HK-2 (cell line): ENCODE measurements around the gene NCDN.

Source experiments
- DNase-seq: peaks from one replicate; pipeline ENCODE4 v3.0.0-alpha.2; 2018; ENCODE audit not compliant: unreplicated experiment

The NCDN gene

GRCh38 chr1:35589516-35590427 lies 32.2 kb downstream of the NCDN start:
- no peak for DNase-seq

- DNase-seq: no peak
Observed at GRCh38 chr1:35590476-35591040, 33.0 kb downstream of the NCDN start.

GRCh38 chr1:35591211-35591610 lies 33.6 kb downstream of the NCDN start:
- no peak for DNase-seq

- DNase-seq: no peak
Observed at GRCh38 chr1:35592991-35593769, 35.6 kb downstream of the NCDN start.

GRCh38 chr1:35594005-35594760 lies 36.6 kb downstream of the NCDN start:
- no peak for DNase-seq

GRCh38 chr1:35595684-35596083 lies 38.1 kb downstream of the NCDN start:
- no peak for DNase-seq

- no peak for DNase-seq
Observed at GRCh38 chr1:35597870-35598269, 40.3 kb downstream of the NCDN start.

- DNase-seq: no peak
Observed at GRCh38 chr1:35598895-35599294, 41.3 kb downstream of the NCDN start.

- no peak for DNase-seq
Observed at GRCh38 chr1:35599411-35599810, 41.8 kb downstream of the NCDN start.

GRCh38 chr1:35600593-35600992 lies 43.0 kb downstream of the NCDN start:
- no peak for DNase-seq

GRCh38 chr1:35603468-35603867 lies 45.9 kb downstream of the NCDN start:
- DNase-seq: no peak

- no peak for DNase-seq
Observed at GRCh38 chr1:35603941-35604340, 46.3 kb downstream of the NCDN start.

GRCh38 chr1:35605071-35605866 lies 47.7 kb downstream of the NCDN start:
- DNase-seq: no peak

GRCh38 chr1:35605867-35606182 lies 48.2 kb downstream of the NCDN start:
- DNase-seq: no peak

GRCh38 chr1:35611655-35612054 lies 54.1 kb downstream of the NCDN start:
- no peak for DNase-seq

GRCh38 chr1:35615440-35615839 lies 57.8 kb downstream of the NCDN start:
- DNase-seq: no peak
